GM19240 (cell line): ENCODE data around the gene PID1.

Experiments used
- DNase-seq: peaks from one replicate; pipeline ENCODE4 v3.0.0; 2011; ENCODE audit warnings: low spot score; ENCODE audit not compliant: insufficient read length

The PID1 gene

GRCh38 chr2:229118927-229119326 lies 152.2 kb downstream of the PID1 start:
- DNase-seq: no peak

GRCh38 chr2:229118336-229118735 lies 152.8 kb downstream of the PID1 start:
- DNase-seq: no peak

GRCh38 chr2:229111744-229112143 lies 159.3 kb downstream of the PID1 start:
- no peak for DNase-seq

- no peak for DNase-seq
Measured at GRCh38 chr2:229109195-229109594, 161.9 kb downstream of the PID1 start.

- no peak for DNase-seq
Measured at GRCh38 chr2:229107601-229108000, 163.5 kb downstream of the PID1 start.

- DNase-seq: no peak
Measured at GRCh38 chr2:229104974-229105387, 166.1 kb downstream of the PID1 start.

- no peak for DNase-seq
Measured at GRCh38 chr2:229104025-229104424, 167.1 kb downstream of the PID1 start.

GRCh38 chr2:229101314-229101713 lies 169.8 kb downstream of the PID1 start:
- no peak for DNase-seq

- no peak for DNase-seq
Measured at GRCh38 chr2:229099231-229099630, 171.9 kb downstream of the PID1 start.

GRCh38 chr2:229098801-229099200 lies 172.3 kb downstream of the PID1 start:
- DNase-seq: no peak

GRCh38 chr2:229096409-229097066 lies 174.5 kb downstream of the PID1 start:
- no peak for DNase-seq

- DNase-seq: no peak
Measured at GRCh38 chr2:229095472-229095871, 175.6 kb downstream of the PID1 start.

GRCh38 chr2:229090225-229090624 lies 180.9 kb downstream of the PID1 start:
- no peak for DNase-seq

- DNase-seq: no peak
Measured at GRCh38 chr2:229089776-229090175, 181.3 kb downstream of the PID1 start.

- no peak for DNase-seq
Measured at GRCh38 chr2:229088966-229089700, 182.0 kb downstream of the PID1 start.

GRCh38 chr2:229088517-229088913 lies 182.6 kb downstream of the PID1 start:
- no peak for DNase-seq

- no peak for DNase-seq
Measured at GRCh38 chr2:229087843-229088516, 183.1 kb downstream of the PID1 start.

GRCh38 chr2:229087267-229087666 lies 183.8 kb downstream of the PID1 start:
- no peak for DNase-seq

- DNase-seq: no peak
Measured at GRCh38 chr2:229085439-229085838, 185.6 kb downstream of the PID1 start.

- DNase-seq: no peak
Measured at GRCh38 chr2:229084447-229084846, 186.6 kb downstream of the PID1 start.

GRCh38 chr2:229083606-229084340 lies 187.3 kb downstream of the PID1 start:
- DNase-seq: no peak

- DNase-seq: no peak
Measured at GRCh38 chr2:229081411-229081810, 189.7 kb downstream of the PID1 start.
